Bone marrow (tissue), 2 donors: ENCODE results near the gene RAB23.

ENCODE experiments used
- DNase-seq, 2 donors: peaks; one replicate each; lab custom pipeline; 2025; lab: John Stamatoyannopoulos, UW

Gene RAB23

DNA sequence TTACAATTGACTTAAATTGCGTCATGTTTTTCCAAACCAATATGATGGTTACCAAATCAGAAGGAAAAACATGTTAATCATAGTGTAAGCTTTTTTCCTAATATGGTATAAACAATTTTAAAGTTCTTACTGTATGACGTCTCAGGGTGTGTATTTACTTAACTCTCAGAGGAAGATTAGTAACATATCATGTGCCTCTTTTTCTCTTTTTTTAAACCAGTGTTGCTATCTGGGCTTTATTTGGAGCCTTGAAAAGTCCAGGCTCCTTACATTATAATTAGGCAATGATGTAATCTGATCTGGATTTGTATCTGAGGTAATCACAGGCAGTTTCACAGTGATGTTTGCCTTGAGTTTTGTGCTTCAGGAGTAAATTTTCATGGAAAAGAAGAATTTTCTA, 20.4 kb upstream of the RAB23 start:
- DNase-seq = no peak

DNA sequence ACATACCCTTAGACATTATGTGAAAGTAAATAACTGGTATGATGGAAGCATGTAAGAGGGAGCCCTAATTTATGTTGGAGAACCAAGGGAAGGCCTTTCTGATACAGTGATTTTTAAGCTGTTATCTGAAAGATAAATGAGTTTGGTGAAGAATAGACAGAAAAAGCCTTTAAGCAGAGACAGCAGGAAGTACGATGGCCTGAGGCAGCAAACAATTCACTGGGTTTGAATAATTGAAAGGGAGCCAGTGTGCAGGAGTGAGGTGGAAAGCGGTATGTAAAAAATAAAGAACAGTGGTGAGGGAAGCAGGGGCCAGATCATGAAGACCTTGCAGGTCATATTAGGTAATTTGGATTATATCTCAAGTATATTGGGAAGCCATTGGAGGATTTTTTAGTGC, 4.1 kb upstream of the RAB23 start:
- no peak for DNase-seq

DNA sequence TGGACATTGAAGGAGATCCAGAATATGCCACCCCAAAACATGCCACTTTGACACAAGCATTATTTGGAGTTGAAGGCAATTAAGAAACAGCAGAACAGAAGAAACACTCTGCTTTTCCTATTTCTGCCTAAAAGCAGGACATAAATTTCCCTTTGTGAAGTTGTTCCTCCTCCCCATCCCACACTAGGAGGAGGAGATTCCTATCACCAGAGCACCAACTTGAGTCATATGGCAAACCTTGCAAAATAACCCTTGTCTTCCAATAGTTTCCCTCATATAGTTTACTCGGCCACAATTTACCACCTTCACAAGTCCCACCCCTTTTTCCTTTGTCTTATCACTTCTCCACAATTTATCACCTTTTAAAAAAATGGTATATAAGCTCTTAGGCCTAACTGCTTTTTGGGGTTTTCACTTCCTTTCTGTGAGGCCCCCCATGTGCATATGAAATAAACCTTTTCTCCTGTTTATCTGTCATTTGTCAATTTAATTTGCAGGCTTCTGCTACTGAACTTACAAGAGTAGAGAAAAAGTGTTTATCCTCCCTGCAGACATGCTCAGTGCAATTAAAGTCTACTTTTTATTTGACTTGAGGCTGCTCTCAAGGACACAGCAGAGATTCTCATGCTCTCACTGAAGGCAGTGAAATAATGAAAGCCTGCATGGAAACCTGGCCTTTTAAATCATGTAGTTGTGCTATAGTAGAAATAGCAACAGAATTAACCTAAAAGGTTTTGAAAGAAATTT, 2.8 kb upstream of the RAB23 start:
- no peak for DNase-seq

DNA sequence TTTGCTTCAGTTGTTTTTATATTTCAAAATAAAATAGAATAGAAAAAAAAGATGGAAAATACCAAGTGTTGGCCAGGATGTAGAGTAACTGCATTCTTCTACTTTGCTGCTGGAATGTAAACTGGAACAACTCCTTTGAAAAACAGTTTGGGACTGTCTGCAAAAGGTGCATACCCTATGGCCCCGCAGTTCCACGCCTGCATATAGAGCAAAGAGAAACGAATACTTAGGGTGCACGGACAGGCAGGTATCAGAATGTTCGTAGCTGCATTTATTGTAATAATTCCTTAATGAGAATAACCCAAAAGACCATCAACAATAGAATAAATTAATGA, 603 bp upstream of the RAB23 start:
- DNase-seq = no peak

DNA sequence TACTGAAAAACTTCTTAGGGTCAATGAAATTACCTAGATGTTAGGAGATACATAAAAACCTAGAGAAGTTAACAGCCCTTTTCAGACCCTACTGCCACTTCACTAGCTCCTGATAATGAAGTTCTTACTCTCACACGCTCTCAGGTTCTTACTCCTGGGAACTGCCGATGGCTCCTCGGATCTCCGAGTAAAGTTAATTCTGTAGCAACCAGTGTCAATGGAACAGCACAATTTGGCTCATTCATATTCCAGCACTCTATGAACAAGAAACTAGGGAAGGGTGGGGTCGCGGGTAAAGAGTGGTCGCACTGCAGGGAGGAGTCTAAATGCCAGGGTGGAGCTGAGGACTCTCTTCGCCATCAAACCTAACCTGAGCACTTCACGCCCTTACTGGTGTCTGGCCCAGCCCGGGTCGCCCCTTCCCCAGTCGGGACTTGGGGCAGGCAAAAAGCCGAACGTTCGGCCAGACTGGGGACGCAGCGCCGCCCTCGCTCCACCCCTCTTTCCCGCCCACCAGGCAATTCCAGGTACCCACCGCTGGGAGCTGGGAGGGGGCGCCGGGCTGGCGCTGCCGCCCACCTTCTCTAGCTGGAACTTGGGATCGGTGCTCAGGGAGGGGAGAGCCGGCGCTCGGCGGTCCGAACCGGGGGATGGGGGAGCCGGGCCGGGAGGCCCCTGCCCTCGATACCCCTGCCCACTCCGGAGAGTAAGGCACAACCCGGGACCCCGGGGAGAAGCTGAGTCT, 744 bp downstream of the RAB23 start:
- DNase-seq = peak; percentile 23 to 56

DNA sequence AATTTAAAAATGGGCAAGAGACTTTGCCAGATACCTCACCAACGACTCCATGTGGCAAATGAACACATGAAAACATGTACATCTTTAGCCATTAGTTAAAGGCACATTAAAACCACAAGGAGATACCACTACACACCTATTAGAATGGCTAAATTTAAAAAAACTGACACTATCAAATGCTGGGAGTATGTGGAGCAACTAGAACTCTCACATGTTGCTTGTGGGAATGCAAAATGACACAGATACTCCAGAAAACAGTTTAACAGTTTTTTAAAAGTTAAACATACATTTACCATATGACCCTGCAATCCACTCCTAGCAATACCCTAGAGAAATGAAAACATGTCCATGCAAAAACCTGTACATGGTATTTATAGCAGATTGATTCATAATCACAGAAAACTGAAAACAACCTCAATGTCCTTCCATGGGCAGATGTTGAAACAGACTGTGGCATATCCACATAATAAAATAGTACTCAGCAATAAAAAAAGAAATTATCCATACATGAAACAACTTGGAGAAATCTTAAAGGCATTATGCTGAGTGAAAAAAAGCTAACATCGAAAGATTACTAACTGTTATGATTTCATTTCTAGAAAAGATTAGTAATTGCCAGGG, 1.9 kb downstream of the RAB23 start:
- DNase-seq = no peak

DNA sequence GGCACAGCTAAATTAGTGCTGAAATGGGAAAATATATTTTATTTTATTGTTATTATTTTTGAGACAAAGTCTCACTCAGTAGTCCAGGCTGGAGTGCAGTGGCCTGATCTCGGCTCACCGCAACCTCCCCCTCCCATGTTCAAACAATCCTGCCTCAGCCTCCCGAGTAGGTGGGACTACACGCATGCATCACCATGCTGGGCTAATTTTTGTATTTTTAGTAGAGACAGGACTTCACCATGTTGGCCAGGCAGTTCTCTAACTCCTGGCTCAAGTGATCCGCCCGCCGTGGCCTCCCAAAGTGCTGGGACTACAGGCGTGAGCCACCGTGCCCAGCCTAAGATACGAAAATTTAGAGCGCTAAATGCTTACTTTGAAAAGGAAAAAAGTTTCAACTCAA, 4.8 kb downstream of the RAB23 start:
- no peak for DNase-seq

DNA sequence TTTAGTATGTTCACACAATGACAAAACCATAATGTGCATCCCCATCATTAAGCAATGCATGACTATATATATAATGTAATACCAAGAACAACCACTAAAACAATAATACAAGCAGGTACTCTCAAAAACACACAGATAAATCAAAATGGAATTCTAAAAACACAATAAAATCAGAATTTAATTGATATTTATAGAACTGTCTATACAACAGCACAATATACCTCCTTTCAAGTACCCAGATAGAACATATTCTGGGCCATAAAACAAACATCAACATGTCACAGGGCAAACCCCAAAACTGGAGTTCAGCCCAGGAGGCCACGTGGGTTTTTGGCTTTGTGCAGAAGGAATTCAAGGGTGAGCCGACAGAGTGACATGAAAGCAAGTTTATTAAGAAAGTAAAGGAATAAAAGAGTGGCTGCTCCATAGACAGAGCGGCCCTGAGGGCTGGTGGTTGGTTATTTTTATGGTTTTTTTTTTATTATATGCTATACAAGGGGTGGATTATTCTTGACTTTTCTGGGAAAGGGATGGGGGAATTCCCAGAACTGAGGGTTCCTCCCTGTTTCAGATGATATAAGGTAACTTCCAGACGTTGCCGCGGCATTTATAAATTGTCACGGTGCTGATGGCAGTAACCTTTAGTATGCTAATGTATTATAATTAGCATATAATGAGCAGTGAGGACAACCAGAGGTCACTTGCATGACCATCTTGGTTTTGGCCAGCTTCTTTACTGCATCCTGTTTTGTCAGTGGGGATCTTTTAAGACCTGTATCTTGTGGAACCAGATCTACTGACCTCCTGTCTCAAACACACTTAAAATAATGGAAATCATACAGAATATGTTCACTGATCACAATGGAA, 5.6 kb downstream of the RAB23 start:
- no peak for DNase-seq

DNA sequence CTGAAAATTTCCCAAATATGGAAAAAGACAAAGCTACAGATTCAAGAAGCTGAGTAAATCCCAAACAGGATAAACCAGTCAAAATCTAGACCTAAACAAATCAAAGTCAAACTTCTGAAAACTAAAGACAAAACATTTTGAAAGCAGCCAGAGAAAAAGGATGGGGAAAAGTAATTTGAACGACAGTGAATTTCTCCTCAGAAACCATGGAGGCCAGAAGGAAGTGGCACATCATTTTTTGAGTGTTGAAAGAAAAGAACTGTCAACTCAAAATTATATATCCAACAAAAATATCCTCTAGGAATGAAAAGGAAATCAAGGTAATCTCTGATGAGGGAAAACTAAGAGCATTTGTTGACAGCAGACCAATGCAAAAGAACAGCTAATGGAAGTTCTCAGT, 6.8 kb downstream of the RAB23 start:
- DNase-seq = no peak

DNA sequence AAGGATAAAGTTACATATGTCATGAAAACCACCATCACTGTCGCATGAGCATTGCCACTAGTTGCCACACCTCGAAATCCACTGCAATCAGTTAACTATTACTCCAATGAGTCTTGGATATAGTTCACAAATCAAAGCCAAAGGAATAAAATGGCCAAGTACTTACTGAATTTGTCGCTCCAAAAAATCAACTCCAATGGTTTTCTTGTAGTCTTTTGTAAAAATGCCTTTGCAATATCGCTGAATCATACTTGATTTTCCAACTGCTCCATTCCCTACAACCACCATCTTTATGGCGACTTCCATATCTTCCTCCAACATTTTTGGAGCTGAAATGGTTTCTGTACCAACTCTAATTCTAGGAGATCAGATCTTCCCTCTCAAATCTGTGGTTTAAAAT, 12.0 kb downstream of the RAB23 start:
- no peak for DNase-seq

DNA sequence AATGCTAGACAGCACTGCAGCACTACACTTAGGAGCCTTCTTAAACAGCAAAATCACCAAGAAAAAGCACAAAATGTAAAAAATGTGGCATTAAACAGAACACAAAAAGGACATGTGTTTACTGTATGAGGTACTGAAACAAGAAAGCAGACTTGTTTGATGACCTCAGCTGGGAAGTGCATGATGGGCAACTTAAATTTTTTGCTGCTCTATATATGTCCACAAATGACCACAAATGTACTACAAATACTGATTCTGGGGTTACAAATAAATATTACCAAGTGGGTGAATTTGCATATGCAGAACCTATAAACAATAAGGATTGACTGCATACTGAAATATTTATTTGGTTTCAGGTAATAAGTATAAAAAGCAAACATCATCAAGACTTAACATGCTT, 13.1 kb downstream of the RAB23 start:
- no peak for DNase-seq

DNA sequence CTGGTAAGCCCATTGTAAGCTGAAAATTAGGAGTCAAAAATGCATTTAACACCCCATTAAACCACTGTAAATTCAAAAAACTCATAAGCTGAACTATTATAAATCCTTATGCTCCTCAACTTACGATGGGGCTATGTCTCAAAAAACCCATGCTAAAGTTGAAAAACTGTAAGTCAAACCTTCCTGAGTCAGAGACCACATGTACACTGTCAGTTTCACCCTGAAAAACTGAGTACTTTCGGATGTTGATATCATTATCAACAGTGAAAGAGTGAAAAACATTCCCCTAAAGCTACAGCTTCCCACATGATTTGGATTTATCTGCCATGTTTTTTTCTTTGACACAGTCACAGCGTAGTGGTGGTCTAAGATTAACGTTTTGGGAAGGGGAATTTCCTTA, 14.2 kb downstream of the RAB23 start:
- DNase-seq = no peak

DNA sequence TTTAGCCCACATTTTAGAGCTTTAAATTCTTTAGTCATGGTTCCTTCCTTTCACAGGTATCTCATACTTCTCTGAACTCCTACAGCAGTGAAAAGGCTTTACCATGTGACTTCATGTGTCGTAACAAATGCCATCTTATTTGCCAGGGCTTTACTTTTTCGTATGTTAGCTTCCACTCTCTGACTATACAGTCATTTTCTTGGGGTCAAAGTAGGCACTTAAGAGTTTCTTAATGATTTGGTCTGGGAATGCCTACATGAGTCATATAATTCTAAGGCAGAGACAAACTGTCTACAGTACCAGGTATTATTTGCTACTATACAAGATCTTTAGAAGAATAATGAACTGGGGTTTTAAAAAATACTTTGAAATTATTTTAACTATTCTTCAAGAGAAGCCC, 15.0 kb downstream of the RAB23 start:
- no peak for DNase-seq

DNA sequence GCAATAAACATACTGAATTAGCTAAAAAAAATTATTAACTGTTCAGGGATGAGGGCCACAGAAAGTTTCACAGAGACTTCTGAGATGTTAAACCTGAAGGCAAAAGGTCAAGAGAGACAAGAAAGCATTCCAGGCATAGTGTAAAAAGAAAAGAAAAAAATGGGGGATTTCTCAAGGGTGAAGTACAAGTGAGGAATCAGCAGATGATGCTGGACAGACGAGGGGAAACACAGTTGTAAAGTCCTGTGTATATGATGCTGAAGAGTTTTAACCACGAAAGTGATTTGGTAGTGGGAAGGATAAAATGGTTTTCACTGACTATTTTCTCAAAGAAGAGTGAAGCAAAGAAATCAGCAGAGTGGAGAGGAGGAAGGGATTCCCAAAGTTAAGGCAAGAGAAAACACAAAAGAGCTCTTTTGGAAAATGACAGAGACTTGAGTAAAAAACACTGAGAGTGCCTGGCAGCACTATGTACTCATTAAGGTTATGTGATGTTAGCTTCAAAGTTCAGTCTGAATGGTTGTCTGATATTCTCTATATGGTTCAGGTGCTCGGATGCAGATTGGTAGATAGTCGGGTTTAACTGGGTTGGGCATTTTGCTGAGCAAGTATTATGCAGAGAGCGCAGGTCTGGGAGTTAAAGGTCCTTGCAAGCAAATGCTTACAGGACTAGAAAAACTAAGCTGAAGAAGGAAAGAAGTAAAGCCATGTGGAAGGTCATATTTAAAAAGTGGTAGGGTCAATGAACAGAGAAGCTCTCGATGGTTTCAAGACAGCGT, 16.4 kb downstream of the RAB23 start:
- no peak for DNase-seq

DNA sequence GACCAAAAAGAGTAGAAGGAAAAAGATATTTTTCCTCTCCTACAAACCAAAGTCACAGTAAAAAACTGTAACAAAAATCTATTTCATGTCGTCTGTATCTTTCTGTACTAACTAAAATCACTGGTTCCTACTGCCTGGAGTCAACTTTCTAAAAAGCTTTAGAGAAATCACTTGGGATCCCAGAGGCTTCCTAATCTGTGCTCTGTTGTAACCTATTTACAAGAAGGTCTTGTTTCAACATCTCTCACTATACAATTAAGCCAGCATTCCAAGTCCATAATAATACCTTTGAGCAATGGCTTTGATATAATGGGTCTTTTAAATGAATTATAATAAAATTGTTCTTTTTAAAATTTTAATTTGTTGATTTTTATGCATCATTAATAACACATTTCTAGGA, 20.4 kb downstream of the RAB23 start:
- DNase-seq = no peak

DNA sequence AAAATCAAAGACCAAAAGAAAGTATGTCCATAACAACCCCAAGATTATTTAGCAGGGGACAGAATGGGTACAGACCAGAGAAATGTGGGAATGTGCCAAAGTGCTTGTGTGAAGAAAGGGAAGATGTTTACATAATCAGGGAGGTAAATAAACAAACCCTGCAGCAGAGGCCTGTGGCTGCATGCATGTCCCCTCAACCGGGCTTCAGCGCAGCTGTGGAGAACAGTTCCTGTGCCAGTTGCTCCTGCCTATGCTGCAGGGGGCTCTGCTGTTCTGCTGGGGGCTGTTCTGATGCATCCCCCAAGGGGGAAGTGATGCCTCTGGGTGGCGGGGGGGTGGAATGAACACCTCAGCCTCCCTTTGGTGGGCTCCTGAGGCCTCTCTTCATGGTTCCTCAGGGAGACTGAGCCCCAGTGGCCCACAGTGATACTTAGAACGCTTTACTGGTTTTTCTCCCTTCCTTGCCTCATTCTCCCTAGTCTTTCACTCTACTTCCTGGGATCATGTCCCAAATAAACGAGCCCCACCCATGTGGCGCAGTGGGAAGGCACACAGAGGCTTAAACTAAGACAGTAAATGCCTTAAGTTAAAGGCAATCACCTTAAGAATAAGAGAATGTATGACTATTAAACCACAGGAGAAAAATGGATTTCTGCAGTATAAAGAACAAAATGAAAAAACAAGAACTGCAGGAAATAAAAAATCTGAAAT, 23.0 kb downstream of the RAB23 start:
- no peak for DNase-seq

DNA sequence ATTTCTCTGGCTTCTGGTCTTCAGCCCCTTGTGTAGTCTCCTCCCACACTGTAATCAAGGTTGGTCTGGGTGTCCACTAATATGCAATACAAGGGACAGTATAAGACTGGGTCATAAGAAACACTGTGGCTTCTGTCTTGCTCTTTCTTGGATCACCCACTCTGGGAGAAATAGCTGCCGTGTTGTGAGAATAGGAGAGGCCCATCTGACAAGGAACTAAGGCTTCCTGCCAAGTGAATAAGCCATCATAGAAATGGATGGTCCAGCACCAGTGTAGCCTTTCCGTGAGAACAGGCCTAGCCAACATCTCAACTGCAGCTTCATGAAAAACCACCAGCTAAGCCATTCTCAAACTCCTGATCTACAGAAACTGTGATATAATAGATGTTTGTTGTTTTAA, 26.6 kb downstream of the RAB23 start:
- no peak for DNase-seq

DNA sequence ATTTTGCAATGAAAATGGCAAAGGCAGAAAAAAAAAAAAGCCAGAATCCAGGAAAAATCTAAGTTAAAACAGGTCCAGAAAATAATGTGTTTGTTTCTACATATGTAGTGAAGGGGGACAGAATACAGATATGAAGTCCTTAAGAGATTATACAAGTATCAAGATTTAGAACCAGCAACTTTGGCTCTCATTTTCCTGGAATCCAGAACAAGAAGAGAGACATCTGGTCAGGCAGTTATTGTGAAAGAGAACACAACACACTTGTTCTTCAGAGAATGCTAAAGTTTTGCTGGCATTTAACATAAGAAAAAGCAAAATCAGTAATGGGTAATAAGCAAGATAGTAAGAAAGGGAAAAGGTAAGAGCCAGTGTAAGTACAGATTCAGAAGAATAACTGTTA, 28.9 kb downstream of the RAB23 start:
- DNase-seq = no peak

DNA sequence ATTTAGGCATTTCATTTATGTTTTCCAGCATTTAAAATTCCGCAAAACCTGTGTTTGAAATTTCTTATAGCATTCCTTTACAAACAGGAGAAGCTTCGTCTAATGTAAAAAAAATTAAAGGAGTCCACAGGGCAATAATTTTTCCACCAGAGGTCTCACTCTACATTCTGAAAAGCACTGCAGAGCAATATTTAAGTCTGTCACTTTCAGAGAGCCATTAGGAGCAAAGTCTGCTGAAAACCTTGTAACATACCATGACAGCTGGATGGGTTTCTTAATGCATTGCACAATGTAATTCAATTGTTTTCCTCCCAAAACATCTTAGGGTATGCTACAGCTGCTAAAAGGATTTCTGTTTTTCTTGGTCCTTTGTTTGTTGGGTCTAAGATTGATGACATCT, 32.0 kb downstream of the RAB23 start:
- no peak for DNase-seq

DNA sequence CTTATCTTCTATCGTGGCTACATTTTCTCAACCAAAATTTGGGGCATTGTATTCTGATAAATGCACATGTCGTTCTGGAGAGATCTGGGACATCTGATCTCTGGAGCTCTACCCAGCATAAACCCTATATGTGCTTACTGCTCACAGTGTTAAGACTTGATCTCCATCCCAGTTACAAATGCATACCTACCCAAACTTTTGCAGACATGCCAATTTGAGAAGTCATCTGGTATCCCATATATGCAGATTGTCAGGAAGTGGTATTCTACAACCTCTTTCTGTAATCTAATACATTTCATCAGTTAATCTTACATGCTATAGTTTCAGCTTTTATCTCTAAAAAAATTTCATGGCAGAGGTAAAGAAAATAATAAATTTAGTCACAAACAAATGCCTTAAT, 38.8 kb downstream of the RAB23 start:
- no peak for DNase-seq

DNA sequence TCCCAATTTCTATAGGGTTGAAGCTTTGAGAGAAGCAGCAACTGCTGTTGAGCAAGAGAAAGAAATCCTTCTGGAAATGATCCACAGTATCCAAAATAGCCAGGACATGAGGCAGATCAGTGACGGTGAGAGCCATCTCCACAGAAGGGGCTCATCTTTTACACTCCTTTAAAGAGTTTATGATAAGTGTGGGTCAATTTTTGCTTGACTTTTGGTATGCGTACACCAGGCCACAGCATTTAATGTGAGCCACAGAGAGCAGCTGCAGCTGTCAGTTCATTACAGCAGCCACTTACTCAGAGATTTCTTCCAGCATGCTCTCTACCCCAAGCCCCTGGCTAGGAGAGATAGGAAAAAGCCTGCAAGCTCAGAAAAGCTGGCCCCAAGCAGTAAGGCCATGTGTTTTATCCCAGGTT, 40.1 kb downstream of the RAB23 start:
- no peak for DNase-seq
